PC-9 (cell line): Measurements from ENCODE around the gene ZFHX3. TPM values are rescaled to one million over a fixed set of nuclear protein-coding genes. Genes with fewer than 3 reads are reported as not detected.
"Not testable (repeated sequence)": the region's sequence is repeated elsewhere in the genome, so short reads cannot be mapped to it uniquely, and the experiment has no call there.

ENCODE experiments used
- BruUV-seq: library from RNA; stranded (reverse); fragments of 400-500 nt; replicated peaks from 2 replicates; lab custom pipeline; 2021; lab: Mats Ljungman, UMichigan
- CTCF ChIA-PET: fragments of 300-600 bp; sonication (Branson Sonifier 250); formaldehyde crosslinking; loops from one replicate; lab custom pipeline; 2022; ENCODE audit warnings: antibody characterized with exemption; lab: Charles Lee
- POLR2A ChIA-PET: fragments of 300-600 bp; sonication (Branson Sonifier 250); formaldehyde crosslinking; loops from one replicate; lab custom pipeline; 2022; ENCODE audit warnings: antibody characterized with exemption; ENCODE audit not compliant: unreplicated experiment; lab: Charles Lee
- DNase-seq, 2 experiments: peaks; one replicate each; pipeline versions ENCODE4 v3.0.0 to v3.0.0-alpha.2; 2015 to 2022; ENCODE audit warnings: mixed read lengths in 1 of 2
- H2AFZ ChIP-seq: fragments of 200-600 bp; sonication (generic); 2 replicates; pipeline ENCODE4 v1.8.1; 2017; ENCODE audit warnings: antibody characterized with exemption
- H3F3A ChIP-seq: fragments of 200-600 bp; sonication (generic); 2 replicates; pipeline ENCODE4 v1.8.1; 2017; ENCODE audit warnings: antibody characterized with exemption, mild to moderate bottlenecking, low read depth; ENCODE audit not compliant: insufficient read depth
- H3K27ac ChIP-seq: fragments of 200-600 bp; sonication (generic); 2 replicates; pipeline ENCODE4 v1.6.1; 2016; ENCODE audit warnings: mixed run types
- H3K27me3 ChIP-seq: fragments of 200-600 bp; sonication (generic); 2 replicates; pipeline ENCODE4 v1.6.1; 2016; ENCODE audit warnings: low read depth, mixed run types; ENCODE audit not compliant: insufficient read depth
- H3K36me3 ChIP-seq: fragments of 200-600 bp; sonication (generic); 2 replicates; pipeline ENCODE4 v1.6.1; 2016; ENCODE audit warnings: low read depth, mixed run types
- H3K4me1 ChIP-seq: fragments of 200-600 bp; sonication (generic); replicated peaks from 2 replicates; pipeline ENCODE4 v1.6.1; 2016; ENCODE audit warnings: mixed run types; ENCODE audit not compliant: insufficient read depth
- H3K4me2 ChIP-seq: fragments of 200-600 bp; sonication (generic); 2 replicates; pipeline ENCODE4 v1.6.1; 2017; ENCODE audit warnings: mixed run types
- H3K4me3 ChIP-seq: fragments of 200-600 bp; sonication (generic); 2 replicates; pipeline ENCODE4 v1.6.1; 2016; ENCODE audit warnings: mixed run types
- H3K79me2 ChIP-seq: fragments of 200-600 bp; sonication (generic); 2 replicates; pipeline ENCODE4 v1.6.1; 2017; ENCODE audit warnings: low read depth, mixed run types
- H3K9me2 ChIP-seq: fragments of 200-600 bp; sonication (generic); 2 replicates; pipeline ENCODE4 v1.8.1; 2017; ENCODE audit warnings: mild to moderate bottlenecking; ENCODE audit not compliant: insufficient read depth
- H3K9me3 ChIP-seq: fragments of 200-600 bp; sonication (generic); 2 replicates; pipeline ENCODE4 v1.8.1; 2016; ENCODE audit warnings: low read depth; ENCODE audit not compliant: insufficient read depth
- H4K20me1 ChIP-seq: fragments of 200-600 bp; sonication (generic); 2 replicates; pipeline ENCODE4 v1.8.1; 2017; ENCODE audit not compliant: insufficient read depth
- CTCF ChIP-seq: fragments of 200-600 bp; sonication (generic); conservative IDR thresholded peaks from 2 replicates; pipeline ENCODE4 v1.6.1; 2017; ENCODE audit warnings: mixed run types, antibody characterized with exemption, mild to moderate bottlenecking, moderate library complexity
- EZH2 ChIP-seq: fragments of 200-600 bp; sonication (generic); IDR thresholded peaks from 2 replicates; pipeline ENCODE4 v1.8.0; 2017; ENCODE audit warnings: antibody characterized with exemption, low read depth
- intact Hi-C: fragments of 100-400 bp; cut with micrococcal nuclease; formaldehyde crosslinking; loops from one replicate; pipeline ENCODE4 v1.10.0; 2022; ENCODE audit not compliant: unreplicated experiment
- total RNA-seq: library from RNA; stranded (reverse); gene quantifications from 2 replicates; pipeline ENCODE4 v1.2.3, GENCODE V29; 2021

ZFHX3 gene
- total RNA-seq, 1 experiment from 2014 or later = 23.1 TPM

DNA sequence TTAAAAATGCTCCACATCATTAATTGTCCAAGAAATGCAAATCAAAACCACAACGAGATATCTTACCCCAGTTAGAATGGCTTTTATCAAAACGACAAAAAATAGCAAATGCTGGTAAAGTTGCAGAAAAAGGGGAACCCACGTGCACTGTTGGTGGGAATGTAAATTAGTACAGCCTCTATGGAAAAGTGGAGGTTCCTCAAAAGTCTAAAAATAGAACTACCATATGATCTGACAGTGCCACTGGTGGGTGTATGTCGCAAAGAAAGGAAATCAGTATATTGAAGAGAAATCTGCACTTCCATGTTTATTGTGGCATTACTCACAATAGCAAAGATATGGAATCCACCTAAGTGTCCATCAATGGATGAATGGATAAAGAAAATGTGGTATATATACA lies 38.2 kb upstream of the ZFHX3 start:
- ChIA-PET POLR2A (no interaction called here), CTCF (no interaction called here)
- Histone ChIP-seq H3K9me2 (no peaks in the 10 kb centered on the region), H3K4me3 (no peak overlapping the region), H3K27me3 (no peaks in the 10 kb centered on the region), H3K27ac (no peak overlapping the region), H3K4me2 (no peak overlapping the region), H3K9me3 (no peaks in the 10 kb centered on the region; the same call in 1 of the 2 replicates), H3F3A (0 out of 2 replicates have a peak, but pooled peaks cover 6% of the 10 kb centered on the region), H3K36me3 (no peaks in the 10 kb centered on the region), H3K79me2 (no peaks in the 10 kb centered on the region), H3K4me1 (0 out of 2 replicates have a peak, but pooled peaks cover 3% of the 10 kb centered on the region), H2AFZ (no peak overlapping the region), H4K20me1 (no peaks in the 10 kb centered on the region)
- intact Hi-C loops = no loop called here
- no peak for TF ChIP-seq CTCF
- TF ChIP-seq EZH2 = no peak
- DNase-seq = no peak
- no TSS peak for BruUV-seq

- TF ChIP-seq EZH2 (no peak), CTCF (no peak)
- Histone ChIP-seq H3F3A (0 out of 2 replicates have a peak, but pooled peaks cover 6% of the 10 kb centered on the region), H3K9me3 (no peaks in the 10 kb centered on the region; the same call in 1 of the 2 replicates), H3K4me1 (0 out of 2 replicates have a peak, but pooled peaks cover 3% of the 10 kb centered on the region), H3K27ac (peak overlapping the region; percentile 54), H3K27me3 (no peaks in the 10 kb centered on the region), H3K4me2 (no peak overlapping the region), H2AFZ (no peak overlapping the region), H3K79me2 (no peaks in the 10 kb centered on the region), H3K9me2 (no peaks in the 10 kb centered on the region), H3K4me3 (no peak overlapping the region), H3K36me3 (no peaks in the 10 kb centered on the region), H4K20me1 (no peaks in the 10 kb centered on the region)
- intact Hi-C loops = no loop called here
- no TSS peak for BruUV-seq
- ChIA-PET CTCF (no interaction called here), POLR2A (no interaction called here)
- DNase-seq = no peak
Measured at GRCh38 chr16:73083271-73083670, 35.3 kb upstream of the ZFHX3 start.

DNA sequence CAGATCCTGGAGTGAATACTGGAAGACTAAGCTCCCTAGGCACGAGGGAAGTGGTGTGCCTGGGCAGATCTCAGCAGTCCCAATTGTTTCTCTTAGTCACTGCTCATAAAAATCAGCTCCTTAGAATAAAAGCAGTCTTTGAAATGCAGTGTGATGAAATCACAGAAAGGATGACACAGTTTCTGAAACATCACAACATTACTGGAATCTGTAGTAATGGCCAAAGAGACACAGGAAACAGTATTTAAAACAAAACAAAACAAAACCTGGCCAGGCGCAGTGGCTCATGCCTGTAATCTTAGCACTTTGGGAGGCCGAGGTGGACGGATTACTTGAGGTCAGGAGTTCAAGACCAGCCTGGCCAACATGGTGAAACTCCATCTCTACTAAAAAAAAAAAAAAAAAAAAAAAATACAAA lies 34.7 kb upstream of the ZFHX3 start:
- H3K4me2 ChIP-seq, H3K79me2 ChIP-seq, H3K9me3 ChIP-seq, intact Hi-C loops, H4K20me1 ChIP-seq, H3F3A ChIP-seq, BruUV-seq, H3K27me3 ChIP-seq, CTCF ChIA-PET, H3K9me2 ChIP-seq, H3K4me1 ChIP-seq, H2AFZ ChIP-seq, H3K4me3 ChIP-seq, H3K36me3 ChIP-seq: not testable (repeated sequence)
- peak in 1 of 2 experiments; percentile 84 for DNase-seq
- POLR2A ChIA-PET = interaction anchor here (0.7 kb wide), 2 partner anchors 30 to 1075 kb away, joined by 3 to 16 read pairs; no protein-coding TSS in a partner anchor
- H3K27ac ChIP-seq = peak overlapping the region; percentile 54

DNA sequence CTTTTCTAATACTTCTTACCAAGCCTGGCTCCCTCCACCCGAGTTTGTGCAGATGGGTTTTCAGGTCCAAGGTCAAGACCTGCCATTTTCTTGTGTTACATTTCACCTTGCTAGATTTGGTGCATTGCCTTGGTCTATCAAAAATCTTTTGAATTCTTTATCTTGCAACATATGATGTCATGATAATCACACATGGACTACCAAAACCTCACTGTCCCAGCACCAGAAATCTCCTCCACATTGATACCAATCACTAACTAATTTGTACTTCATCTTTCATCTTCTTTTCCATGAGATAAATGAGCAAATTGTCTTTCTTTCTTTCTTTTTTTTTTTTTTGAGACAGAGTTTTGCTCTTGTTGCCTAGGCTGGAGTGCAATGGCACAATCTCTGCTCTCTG lies 33.0 kb upstream of the ZFHX3 start:
- H4K20me1 ChIP-seq = no peaks in the 10 kb centered on the region
- H3K36me3 ChIP-seq = no peaks in the 10 kb centered on the region
- H3K9me2 ChIP-seq = no peaks in the 10 kb centered on the region
- no peaks in the 10 kb centered on the region for H3K79me2 ChIP-seq
- H3K4me3 ChIP-seq = no peak overlapping the region
- ChIA-PET POLR2A (no interaction called here), CTCF (no interaction called here)
- H3K27ac ChIP-seq = no peak overlapping the region
- no peak for DNase-seq
- 0 out of 2 replicates have a peak, but pooled peaks cover 6% of the 10 kb centered on the region for H3F3A ChIP-seq
- 0 out of 2 replicates have a peak, but pooled peaks cover 3% of the 10 kb centered on the region for H3K4me1 ChIP-seq
- no peak overlapping the region for H3K4me2 ChIP-seq
- TF ChIP-seq EZH2 (no peak), CTCF (no peak)
- H3K9me3 ChIP-seq = no peaks in the 10 kb centered on the region; the same call in 1 of the 2 replicates
- no peaks in the 10 kb centered on the region for H3K27me3 ChIP-seq
- no peak overlapping the region for H2AFZ ChIP-seq
- no TSS peak for BruUV-seq
- intact Hi-C loops = no loop called here
